Measurements from ENCODE around the gene TNPO2. TPM values are rescaled to one million over a fixed set of nuclear protein-coding genes. Genes with fewer than 3 reads are reported as not detected.
A peak's percentile ranks its signal among the peaks of the same experiment; 100 is the strongest.

The TNPO2 gene
- total RNA-seq = 10 to 100 TPM; 50.8 to 59.8 (median 54.8) TPM

DNA sequence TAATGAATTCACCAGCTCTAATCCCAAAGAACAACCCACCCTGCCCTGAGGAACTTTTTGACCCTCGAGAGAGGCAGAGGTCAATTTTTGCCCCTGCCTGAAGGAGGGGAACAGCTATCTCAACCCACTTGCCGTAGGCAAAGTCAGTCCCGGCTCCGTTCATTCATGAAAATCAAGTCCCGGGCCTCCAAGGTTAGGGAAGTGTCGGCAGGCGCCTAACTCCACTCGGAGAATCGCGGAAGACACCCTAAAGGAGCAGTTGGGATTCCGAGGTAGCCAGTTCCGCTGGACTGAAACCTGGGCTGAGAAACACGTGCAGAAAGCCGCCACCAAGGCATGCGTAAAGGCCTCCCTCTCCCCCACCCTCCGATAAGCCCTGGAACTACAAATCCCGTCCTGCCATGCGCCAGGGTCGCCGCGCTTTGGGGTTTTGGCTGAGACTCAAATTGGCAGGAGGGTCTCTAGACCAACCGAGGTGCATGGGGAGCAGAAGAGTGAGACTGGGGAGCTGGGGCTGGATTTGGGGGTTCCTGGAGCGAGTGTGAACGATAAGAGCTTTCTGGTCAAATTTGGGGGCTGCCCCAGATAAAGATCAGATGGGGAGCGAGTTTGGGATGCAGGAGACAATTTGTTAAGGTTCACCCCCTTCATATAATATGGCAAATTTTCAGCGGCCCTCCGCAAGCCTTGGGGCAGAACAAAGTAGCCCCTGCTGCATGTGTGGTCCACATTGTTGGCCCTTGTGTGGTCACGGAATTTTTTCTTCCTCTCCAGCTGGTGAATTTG lies at the start of gene TNPO2:
Gene TNPO2, minus strand, starts transcription at position 292 of the 786 bp plus-strand sequence. CDS start 2,955 bp downstream, outside the sequence.
- TF ChIP-seq CTCF (IDR thresholded peaks at IDR 0.05) = no peak
- TF ChIP-seq POLR2A (IDR thresholded peaks at IDR 0.05) = no peak
- Histone ChIP-seq H3K4me3 (replicated peaks in 1 of 3) (peak within 1 kb of the TSS in 2 of 3 donors; percentile 0 to 90), H3K36me3 (peaks cover 6% of the 10 kb centered on the region in 2 donors), H3K27ac (peak within 1 kb of the TSS; percentile 49 to 96 (median 92)), H3K9me3 (no peaks in the 10 kb centered on the region), H3K4me1 (peaks cover 22 to 25% of the 10 kb centered on the region in 2 donors), H3K27me3 (no peaks in the 10 kb centered on the region)
- intact Hi-C loops (cut with DNase I) = no loop called here
- peak; percentile 41 to 43 for DNase-seq
- 4 to 6% methylated on average over 26 of the region's 28 CpGs for WGBS, 2 donors

GRCh38 chr19:12772323-12772722 lies 48.6 kb upstream of the TNPO2 start:
- H3K4me1 ChIP-seq = peaks cover 4 to 12% of the 10 kb centered on the region in 2 donors
- no peaks in the 10 kb centered on the region for H3K9me3 ChIP-seq
- H3K4me3 ChIP-seq (replicated peaks in 1 of 3) = no peak overlapping the region
- intact Hi-C loops (cut with DNase I) = loop anchor here (5.0 kb wide), 1 partner anchor 65 kb away; the partner anchor contains the start of gene MAST1
- H3K36me3 ChIP-seq = peaks cover 11 to 19% of the 10 kb centered on the region in 2 donors
- H3K27ac ChIP-seq = no peak overlapping the region
- H3K27me3 ChIP-seq = no peaks in the 10 kb centered on the region
- no peak for DNase-seq
- 75 to 79% methylated on average over 3 of the region's 4 CpGs for WGBS, 2 donors
- no peak for TF ChIP-seq POLR2A (IDR thresholded peaks at IDR 0.05)
- TF ChIP-seq CTCF (IDR thresholded peaks at IDR 0.05) = no peak

DNA sequence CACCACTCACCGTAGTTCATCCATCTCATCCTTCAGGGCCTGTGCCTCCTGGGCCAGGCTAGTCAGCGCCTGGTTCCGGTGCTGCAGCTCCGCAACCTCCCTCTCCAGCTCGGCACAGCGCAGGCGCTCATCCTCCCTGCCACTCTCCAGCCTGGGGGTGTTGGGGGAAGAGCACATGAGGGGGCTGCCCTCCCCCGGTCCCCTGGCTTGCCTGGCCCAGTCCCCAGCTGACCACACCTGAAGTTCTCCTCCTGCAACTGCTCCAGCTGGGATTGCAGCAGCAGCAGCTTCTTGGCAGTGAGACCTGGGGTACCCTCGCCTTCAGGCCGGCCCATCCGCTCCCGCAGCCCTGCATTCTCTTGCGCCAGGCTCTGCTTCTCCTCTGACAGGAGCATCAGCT lies 47.2 kb upstream of the TNPO2 start:
- Histone ChIP-seq H3K27me3 (no peaks in the 10 kb centered on the region), H3K4me1 (peaks cover 4 to 8% of the 10 kb centered on the region in 2 donors), H3K36me3 (peaks cover 12 to 20% of the 10 kb centered on the region in 2 donors), H3K27ac (no peak overlapping the region), H3K4me3 (replicated peaks in 1 of 3) (no peak overlapping the region), H3K9me3 (no peaks in the 10 kb centered on the region)
- TF ChIP-seq POLR2A (IDR thresholded peaks at IDR 0.05) (no peak), CTCF (IDR thresholded peaks at IDR 0.05) (no peak)
- 96 to 99% methylated on average over 11 to 13 of the region's 13 CpGs for WGBS, 2 donors
- intact Hi-C loops (cut with DNase I) = loop anchor here (5.0 kb wide), 1 partner anchor 66 kb away; the partner anchor contains the start of gene MAST1
- no peak for DNase-seq

DNA sequence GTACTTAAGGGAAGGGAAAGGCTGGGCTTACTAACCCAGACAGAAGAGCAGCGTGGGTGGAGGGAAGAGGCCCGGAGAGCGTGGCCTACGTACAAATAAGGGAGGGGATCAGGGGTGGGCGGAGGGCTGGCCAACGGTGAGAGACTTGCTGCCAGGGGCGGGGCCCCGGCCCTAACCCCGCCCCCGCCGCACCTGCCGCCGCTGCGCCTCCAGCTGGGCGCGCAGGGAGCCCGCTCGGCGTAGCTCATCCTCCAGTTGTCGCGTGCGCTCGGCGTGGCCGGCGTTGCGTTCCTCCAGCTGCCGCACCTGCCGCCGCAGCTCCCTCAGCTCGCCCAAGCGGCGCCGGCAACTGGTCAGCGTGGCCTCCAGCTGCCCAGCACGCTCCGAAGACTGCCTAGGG lies 46.0 kb upstream of the TNPO2 start:
- Histone ChIP-seq H3K36me3 (peaks cover 20% of the 10 kb centered on the region in 2 donors), H3K9me3 (no peaks in the 10 kb centered on the region), H3K4me3 (replicated peaks in 1 of 3) (no peak overlapping the region), H3K27me3 (no peaks in the 10 kb centered on the region), H3K4me1 (peaks cover 3 to 6% of the 10 kb centered on the region in 2 donors), H3K27ac (no peak overlapping the region)
- WGBS, 2 donors = 68 to 82% methylated on average over 13 to 25 of the region's 37 CpGs
- DNase-seq = peak in 1 of 2 donors; percentile 32
- TF ChIP-seq CTCF (IDR thresholded peaks at IDR 0.05) (no peak), POLR2A (IDR thresholded peaks at IDR 0.05) (no peak)
- intact Hi-C loops (cut with DNase I) = loop anchor here (5.0 kb wide), 2 partner anchors 68 to 78 kb away; partner anchors contain the start of gene MAST1

DNA sequence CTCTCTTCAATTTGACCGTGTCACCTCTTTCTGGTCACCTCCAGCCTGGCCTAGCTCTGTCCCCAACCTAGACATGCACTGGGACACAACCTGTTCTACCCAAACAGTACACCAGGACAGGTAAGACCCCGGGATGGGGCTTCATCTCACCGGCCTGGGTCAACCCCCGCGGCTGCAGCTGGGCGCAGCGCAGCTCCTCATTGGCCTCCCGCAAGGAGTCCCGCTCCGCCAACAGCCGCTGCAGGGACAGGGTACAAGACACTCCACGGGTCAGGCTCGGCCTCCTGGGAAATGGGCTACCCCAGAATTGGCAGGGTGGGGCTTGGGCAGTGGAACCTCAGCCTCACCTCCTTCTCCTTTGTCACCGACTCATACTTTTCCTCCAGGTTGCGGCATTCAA lies 43.9 kb upstream of the TNPO2 start:
- H3K4me1 ChIP-seq = no peaks in the 10 kb centered on the region
- DNase-seq = no peak
- H3K36me3 ChIP-seq = peaks cover 32 to 33% of the 10 kb centered on the region in 2 donors
- intact Hi-C loops (cut with DNase I) = loop anchor here (5.0 kb wide), 1 partner anchor 80 kb away; no protein-coding TSS in a partner anchor
- no peaks in the 10 kb centered on the region for H3K27me3 ChIP-seq
- no peak overlapping the region for H3K4me3 ChIP-seq (replicated peaks in 1 of 3)
- no peaks in the 10 kb centered on the region for H3K9me3 ChIP-seq
- TF ChIP-seq CTCF (IDR thresholded peaks at IDR 0.05) (no peak), POLR2A (IDR thresholded peaks at IDR 0.05) (no peak)
- H3K27ac ChIP-seq = no peak overlapping the region
- WGBS, 2 donors = 95 to 98% methylated on average over 15 of the region's 15 CpGs
